Stimulated activated CD4-positive, alpha-beta T cell treated with anti-CD3 and anti-CD28 coated beads, Interleukin-2, amount 100 ng/mL, for 24 hours (primary cell): Measurements from ENCODE around the gene ZFYVE1.
"Not testable (repeated sequence)": the region's sequence is repeated elsewhere in the genome, so short reads cannot be mapped to it uniquely, and the experiment has no call there.

ENCODE experiments used
- DNase-seq, 2 donors: peaks; one replicate each; pipeline ENCODE4 v3.0.0-alpha.2; 2020

Gene ZFYVE1, protein sequence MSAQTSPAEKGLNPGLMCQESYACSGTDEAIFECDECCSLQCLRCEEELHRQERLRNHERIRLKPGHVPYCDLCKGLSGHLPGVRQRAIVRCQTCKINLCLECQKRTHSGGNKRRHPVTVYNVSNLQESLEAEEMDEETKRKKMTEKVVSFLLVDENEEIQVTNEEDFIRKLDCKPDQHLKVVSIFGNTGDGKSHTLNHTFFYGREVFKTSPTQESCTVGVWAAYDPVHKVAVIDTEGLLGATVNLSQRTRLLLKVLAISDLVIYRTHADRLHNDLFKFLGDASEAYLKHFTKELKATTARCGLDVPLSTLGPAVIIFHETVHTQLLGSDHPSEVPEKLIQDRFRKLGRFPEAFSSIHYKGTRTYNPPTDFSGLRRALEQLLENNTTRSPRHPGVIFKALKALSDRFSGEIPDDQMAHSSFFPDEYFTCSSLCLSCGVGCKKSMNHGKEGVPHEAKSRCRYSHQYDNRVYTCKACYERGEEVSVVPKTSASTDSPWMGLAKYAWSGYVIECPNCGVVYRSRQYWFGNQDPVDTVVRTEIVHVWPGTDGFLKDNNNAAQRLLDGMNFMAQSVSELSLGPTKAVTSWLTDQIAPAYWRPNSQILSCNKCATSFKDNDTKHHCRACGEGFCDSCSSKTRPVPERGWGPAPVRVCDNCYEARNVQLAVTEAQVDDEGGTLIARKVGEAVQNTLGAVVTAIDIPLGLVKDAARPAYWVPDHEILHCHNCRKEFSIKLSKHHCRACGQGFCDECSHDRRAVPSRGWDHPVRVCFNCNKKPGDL

DNA sequence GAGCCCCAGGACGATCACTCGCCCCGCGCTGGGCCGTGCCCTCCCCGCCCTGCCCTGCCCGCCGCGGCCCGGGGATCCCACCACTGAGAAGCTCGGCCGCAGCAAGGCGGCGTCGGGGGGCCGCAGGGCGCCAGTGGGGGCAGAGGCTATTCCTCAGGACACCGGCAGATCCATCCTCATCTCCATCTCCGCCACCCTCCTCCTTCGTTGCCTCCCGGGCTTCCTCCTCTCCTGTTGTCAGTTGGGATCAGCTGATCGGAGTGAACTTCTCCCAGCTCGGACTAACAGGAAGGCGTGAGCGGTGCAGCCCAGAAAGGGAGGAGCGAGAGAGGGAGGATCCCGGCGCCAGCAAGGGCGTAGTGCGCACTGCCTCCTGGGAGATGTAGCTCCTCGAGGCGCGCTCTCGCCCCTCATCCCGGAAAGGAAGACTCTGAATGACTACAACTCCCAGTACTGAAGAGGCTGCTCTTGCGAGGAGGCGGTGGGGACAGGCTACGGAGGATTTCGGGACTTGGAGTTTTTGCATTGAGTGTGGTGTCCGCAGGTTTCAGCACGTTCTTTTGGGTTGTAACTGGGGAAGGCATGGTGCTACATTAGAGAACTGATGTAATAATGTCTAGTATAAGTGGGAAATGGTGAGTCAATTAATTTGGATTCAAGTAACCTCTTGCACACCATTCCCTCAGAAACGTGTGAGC, at the start of gene ZFYVE1:
TSS of gene ZFYVE1 (minus strand) at position 262 of the 698 bp plus-strand sequence. CDS start 2,598 bp downstream, outside the sequence.
- peak; percentile 91 for DNase-seq

DNA sequence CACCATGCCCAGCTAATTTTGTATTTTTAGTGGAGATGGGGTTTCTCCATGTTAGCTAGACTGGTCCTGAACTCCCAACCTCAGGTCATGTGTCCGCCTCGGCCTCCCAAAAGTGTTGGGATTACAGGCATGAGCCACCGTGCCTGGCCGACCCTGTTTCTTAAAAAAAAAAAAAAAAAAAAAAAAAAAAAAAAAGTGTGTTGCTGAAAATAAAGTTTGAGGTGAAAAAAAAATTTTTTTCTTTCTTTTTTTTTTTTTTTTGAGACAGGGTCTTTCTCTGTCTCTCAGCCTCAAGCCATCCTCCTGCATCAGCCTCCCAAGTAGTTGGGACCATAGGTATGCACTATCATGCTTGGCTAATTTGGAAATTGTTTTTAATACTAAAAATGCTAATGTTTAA, 42.7 kb upstream of the ZFYVE1 start:
- no peak for DNase-seq

DNA sequence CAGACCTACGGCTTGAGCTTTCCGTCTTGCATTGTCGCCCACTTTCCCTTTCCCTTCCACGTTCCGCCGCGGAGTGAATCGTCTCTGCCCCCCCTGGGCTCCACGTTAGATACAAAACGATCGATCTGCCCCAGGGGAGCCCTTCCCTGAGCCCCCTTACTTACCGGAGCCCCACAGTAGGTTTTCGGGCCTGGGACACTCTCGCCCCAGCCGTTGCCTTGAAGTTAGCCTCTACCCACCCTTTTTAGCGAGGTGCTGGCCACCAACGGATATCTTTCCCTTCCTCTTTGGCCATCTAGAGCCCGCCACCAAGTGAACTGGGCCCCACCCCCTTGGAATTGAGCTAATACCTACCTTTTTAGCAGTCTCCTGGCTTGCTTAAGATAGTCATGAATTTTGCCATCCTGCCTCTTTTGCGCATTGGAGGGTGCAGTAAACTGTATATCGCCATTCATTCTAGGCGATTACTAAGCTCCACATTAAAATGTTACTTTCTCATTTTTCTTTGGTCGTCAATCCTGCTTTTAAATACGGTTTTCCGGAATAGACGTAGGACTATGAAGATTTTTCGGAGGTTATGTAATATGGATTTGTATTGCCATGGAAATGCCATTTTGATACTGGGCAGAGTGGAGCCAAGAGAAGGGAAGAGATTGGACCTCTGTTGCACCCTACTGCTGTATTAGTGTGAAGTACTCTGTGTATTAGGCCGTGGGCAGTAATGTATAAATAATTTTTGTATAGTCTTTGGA, 32.2 kb upstream of the ZFYVE1 start:
- DNase-seq: no peak

DNA sequence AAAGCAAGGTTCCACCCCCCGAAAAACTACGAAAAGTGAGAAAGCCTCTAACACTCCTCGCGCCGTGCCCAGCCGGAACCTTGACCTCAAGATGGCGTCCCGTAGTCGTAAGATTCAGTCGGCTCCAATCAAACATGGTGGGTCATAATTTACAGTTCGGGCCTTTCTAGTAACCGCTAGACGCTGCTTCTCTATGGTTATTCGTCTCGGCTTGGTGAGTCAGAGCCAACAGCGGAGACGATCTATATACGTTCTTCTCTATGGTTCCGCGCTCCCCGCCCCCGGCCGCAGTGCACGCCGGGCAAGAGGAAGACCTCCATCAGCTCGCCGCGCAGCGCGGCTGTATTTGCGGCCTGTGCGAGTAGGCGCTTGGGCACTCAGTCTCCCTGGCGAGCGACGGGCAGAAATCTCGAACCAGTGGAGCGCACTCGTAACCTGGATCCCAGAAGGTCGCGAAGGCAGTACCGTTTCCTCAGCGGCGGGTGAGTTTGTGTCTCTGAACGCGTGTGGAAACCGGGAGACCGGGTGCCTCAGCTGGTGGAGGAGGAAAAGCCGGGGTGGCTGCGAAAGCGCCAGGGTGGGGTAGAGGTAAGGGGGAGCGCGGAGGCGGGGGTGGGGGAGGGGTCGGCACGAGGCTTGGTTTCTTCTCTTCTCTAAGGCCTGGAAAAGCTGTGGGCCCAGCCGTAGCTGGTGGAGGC, 31.5 kb upstream of the ZFYVE1 start, which contains the start of gene RBM25:
TSS of gene RBM25 (plus strand) at position 311 of the 698 bp plus-strand sequence. CDS start 13,108 bp downstream, outside the sequence.
- peak; percentile 94 to 95 for DNase-seq

DNA sequence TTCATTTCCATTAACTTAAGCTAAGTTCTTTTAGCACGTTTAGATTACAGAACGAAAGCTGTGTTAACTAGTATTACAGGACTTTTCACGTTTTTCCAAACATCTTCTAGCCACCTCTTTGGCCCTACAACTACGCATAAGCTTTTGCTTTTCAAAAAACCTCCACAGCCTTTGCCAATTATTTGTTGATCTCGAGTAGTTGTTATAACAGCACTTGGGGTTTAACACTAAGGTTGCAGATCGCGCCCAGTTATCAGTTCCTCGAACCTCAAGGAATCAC, 31.0 kb upstream of the ZFYVE1 start:
- DNase-seq: no peak

DNA sequence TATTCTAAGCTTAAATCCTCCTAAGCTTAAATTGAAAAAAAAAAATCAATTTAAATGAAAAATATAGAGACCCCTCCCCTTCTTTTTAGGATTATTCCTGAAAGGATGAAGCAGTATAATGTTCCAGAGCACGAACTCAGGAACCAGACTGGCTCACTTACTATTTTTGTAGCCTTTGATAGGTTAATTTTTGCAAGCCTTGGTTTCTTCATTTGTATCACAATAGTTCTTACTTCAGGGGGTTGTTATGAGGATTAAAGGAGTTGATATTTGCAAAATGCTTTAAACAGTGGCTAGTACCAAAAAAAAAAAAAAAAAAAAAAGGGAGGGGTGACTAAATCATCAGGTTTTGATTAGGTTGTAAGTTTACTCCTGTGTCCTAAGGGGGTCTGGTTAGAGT, 28.3 kb upstream of the ZFYVE1 start:
- no peak for DNase-seq

DNA sequence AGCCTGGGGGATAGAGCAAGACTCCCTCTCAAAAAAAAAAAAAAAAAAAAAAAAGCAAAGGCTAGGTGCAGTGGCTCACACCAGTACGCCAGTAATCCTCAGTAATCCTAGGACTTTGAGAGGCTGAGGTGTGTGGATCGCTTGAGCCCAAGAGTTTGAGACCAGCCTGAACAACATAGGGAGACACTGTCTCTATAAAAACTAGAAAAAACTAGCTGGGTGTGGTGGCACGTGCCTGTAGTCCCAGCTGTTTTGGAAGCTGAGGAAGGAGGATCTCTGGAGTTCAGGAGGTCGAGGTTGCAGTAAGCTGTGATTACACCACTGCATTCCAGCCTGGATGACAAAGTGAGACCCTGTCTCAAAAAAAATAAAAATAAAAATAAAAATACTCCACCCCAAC, 22.5 kb upstream of the ZFYVE1 start:
- DNase-seq: no peak

DNA sequence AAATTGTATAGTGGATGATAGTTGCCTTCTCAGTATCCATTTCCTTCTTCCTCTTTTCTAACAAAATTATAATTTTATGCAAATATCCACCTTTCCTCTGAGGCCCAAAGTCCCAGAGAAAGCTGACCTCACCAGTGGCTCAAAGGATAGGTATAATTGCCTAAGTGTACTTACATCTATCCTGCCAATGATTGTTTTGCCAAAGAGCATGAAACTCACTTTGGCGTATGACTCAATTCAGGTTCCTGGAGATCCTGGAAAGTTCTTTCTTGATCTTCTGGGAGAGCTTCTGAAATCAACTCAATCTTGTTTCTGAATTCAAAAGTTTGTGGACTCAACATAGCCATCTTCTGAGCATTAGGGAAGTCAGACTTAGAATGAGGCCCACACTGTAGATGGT, 20.9 kb upstream of the ZFYVE1 start:
- no peak for DNase-seq

DNA sequence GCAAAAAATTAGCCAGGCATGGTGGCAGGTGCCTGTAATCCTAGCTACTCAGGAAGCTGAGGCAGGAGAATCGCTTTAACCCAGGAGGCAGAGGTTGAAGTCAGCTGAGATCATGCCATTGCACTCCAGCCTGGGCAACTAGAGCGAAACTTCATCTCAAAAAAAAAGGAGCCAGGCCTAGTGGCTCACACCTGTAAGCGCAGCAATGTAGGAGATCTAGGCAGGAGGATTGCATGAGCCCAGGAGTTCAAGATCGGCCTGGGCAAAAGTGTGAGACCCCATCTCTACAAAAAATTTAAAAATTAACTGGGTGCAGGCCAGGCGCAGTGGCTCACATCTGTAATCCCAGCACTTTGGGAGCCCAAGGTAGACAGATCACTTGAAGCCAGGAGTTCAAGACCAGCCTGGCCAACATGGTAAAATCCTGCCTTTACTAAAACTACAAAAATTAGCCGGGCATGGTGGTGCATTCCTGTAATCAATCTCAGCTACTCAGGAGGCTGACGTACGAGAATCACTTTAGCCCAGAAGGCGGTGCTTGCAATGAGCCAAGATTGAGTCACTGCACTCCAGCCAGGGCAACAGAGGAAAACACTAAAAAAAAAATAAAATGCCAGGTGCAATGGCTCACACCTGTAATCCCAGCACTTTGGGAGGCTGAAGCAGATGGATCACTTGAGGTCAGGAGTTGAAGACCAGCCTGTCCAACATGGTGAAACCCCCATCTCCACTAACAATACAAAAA, 10.0 kb upstream of the ZFYVE1 start:
- DNase-seq: not testable (repeated sequence)

DNA sequence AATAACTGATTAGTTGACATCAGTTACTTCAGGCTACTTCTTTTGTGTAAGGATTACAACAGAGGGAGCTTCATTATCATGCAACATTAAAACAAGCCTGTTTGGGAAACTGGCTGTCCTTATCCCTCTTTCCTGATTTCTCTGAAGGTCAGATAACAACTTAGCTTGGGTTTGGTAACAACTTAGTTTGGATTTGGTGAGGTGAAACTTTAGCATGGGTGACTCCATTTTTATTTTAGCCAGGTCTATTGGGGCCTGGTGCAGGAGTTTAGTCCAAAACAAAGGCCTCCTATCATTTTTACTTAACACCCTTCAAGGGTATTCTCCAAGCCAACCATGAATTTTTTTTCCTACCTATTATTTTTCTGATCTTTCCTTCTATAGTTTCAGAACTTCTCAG, 1.1 kb upstream of the ZFYVE1 start:
- no peak for DNase-seq

DNA sequence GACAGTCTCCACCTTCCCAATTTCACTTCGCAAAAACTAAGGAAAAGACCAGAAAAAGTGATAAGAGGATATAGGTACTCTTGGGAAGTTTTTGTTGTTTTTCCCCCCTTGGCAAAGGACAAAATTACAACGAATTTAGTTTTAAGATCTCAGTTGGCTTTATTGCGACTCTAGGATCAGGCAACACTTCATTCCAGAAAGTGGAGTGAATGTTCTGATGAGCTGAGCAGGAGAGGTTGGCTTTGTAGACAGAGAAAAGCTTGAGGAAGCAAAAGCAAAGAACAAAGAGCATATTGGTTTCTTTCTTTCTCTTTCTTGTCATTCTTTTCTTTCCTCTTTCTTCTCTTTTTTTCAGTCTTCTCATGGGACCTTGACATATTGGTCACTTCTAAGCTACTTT, 640 bp upstream of the ZFYVE1 start:
- DNase-seq: no peak

DNA sequence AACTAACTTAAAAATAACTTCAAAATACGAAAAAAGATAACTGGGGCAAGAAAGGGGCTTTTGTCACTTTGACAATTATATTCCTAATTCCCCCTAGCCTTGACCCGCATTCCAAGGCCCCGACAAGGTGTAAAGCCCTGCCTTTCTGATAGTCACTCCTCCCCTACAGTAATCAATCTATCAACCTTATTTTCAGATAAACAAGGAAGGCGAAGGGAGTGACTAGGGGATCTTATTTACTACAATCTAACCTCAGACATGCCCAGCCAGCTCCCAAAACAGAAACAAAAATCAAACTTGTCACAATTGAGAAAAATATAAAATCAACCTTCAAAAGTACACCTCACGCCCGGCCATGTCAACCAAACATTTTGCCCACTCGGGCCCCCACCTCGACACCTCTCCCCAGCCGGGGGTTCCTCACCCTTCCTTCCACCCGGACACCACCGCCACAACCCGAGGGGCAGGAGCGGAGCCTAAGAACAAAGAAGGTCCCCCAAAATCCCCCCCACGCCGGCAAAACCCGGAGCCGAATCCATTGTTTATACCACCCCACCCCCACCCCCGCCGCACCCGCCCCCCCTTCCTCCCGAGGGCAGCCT, 562 bp downstream of the ZFYVE1 start:
- peak in 1 of 2 donors; percentile 20 for DNase-seq

DNA sequence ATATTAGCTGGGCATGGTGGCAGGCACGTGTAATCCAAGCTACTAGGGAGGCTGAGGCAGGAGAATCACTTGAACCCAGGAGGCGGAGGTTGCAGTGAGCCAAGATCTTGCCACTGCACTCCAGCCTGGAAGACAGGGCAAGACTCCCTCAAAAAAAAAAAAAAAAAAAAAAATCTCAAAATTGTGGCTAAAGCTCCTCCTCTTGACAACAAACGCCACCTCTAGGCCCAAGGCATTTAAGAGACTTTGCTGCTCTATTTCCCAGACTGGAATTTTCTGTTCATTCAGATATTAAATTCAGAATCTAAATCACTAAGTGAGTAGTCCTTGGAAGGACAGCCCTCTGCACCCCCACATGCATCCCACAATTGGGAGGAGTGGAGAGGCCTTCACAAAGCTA, 1.4 kb downstream of the ZFYVE1 start:
- DNase-seq: no peak

DNA sequence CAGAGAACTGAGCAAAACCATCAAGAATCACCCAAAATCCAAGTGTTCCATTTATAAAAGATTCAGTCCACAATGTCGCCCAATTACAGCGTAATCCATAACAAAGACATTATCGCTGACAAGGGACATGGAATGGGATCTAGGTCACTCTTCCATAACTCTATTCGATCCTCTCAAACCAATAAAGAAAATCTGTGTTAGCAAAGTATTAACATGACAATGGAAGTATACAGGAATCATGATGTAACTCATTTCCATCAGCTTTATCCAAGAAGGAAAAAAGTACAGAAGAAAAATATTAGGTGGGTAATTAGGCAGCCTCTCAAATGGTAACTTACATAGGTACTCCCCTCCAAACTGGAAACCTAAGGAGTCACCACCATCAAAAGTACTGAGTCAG, 4.9 kb downstream of the ZFYVE1 start:
- no peak for DNase-seq

DNA sequence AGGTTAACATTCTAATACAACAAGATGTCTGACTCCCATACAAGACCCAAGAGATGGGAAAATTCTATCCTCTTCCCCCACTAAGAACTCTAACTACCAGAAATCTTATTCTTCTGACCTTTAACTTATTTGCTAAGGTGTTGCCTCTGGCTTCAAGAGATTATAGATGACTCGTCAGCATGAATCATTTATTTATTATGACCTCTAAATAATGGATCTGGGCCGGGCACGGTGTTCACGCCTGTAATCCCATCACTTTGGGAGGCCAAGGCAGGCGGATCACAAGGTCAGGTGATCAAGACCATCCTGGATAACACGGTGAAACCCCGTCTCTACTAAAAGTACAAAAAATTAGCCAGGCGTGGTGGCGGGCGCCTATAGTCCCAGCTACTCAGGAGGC, 10.9 kb downstream of the ZFYVE1 start:
- DNase-seq: not testable (repeated sequence)

DNA sequence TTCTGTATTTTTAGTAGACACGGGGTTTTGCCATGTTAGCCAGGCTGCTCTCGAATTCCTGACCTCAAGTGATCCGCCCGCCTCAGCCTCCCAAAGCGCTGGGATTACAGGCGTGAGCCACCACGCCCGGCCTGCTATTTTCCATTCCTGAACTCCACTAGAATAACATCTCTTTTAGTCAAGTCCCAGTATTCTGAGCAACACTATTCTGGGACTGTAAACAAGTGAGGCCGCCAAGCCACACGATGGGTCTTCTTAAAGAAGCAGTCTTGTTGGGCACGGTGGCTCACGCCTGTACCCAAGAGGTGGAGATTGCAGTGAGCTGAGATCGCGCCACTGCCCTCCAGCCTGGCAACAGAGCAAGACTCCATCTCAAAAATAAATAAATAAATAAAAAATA, 11.4 kb downstream of the ZFYVE1 start:
- not testable (repeated sequence) for DNase-seq

DNA sequence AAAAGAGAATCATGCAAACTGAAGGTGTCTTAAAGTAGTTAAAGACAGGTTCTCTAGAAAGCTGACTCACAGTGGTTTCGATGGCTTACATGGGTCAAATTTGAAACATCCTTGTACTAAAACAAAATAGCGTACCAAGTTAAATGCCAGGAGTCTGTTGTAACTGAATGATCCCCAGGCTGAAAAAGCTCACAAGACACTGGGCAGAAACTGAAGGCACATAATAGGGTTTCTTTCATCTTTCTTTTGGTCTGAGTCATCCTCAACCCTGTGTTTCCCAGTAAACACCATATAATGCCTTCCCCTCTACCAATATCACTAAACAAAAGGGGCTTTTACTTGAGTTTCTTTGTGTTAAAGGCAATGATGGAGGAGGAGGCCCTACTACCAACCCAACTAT, 12.8 kb downstream of the ZFYVE1 start:
- no peak for DNase-seq

DNA sequence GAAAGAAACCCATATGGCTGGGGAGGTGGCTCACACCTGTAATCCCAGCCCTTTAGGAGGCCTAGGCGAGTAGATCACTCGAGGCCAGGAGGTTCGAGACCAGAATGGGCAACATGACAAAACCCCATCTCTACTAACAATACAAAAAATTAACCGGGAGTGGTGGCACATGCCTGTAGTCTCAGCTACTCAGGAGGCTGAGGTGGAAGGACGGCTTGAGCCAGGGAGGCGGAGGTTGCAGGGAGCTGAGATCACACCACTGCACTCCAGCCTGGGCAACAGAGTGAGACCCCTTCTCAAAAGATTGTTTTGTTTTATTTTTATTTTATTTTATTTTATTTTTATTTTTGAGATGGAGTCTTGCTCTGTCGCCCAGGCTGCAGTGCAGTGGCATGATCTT, 15.7 kb downstream of the ZFYVE1 start:
- DNase-seq: not testable (repeated sequence)

DNA sequence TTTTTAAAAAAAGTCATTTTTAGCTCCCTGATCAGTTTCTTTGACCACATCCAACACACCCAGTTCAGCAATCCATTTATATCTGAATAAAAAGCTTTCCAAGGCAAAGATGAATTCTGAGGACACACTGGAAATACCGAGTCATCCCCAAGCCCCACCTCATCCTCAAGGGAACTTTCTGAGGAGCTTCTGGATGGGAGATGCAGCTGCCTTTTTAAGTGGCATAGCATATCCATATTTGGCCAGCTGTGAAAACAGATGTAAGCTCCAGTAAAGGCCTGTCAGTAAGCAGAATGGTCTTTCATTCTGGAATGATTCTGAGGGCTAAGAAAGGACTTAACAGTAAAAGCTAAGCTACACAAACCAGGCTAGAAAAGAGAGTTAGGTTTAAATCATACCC, 18.4 kb downstream of the ZFYVE1 start:
- DNase-seq: no peak

DNA sequence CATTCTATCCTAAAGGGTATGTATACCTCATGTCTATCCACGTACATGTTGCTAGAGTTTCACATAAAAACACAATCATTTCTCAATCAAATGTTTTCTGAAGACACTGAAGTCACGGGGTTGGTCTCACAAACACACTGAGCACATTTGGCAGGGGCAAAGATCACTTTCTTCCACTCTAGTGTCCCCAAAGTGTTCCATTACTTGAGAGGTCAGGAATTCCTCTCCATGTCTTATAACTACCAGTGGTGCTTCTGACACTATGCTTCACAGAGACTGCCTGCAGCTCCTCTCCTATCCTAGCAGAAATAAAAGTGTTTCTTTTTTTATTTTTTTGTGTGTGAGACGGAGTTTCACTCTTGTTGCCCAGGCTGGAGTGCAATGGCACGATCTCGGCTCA, 19.1 kb downstream of the ZFYVE1 start:
- no peak for DNase-seq

DNA sequence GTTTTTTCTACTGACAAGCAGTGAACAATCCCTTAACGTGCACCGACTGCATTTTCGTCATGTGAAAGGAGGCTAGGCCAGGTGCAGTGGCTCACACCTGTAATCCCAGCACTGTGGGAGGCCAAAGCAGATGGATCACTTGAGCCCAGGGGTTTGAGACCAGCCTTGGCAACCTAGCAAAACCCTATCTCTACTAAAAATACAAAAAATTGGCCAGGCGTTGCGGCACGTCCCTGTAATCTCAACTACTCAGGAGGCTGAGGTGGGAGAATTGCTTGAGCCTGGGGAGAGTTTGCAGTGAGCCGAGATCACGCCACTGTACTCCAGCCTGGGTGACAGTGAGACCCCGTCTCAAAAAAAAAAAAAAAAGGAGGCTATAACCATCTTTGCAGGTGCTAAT, 22.3 kb downstream of the ZFYVE1 start:
- DNase-seq: not testable (repeated sequence)
